GM19397 (cell line): ENCODE measurements around the gene PTHLH.

Experiments used
- ATAC-seq: cut with Tn5 transposase; IDR thresholded peaks from one replicate; pipeline ENCODE4 v1.9.1; 2021; ENCODE audit warnings: mild to moderate bottlenecking, moderate library complexity; ENCODE audit not compliant: unreplicated experiment

PTHLH gene

DNA sequence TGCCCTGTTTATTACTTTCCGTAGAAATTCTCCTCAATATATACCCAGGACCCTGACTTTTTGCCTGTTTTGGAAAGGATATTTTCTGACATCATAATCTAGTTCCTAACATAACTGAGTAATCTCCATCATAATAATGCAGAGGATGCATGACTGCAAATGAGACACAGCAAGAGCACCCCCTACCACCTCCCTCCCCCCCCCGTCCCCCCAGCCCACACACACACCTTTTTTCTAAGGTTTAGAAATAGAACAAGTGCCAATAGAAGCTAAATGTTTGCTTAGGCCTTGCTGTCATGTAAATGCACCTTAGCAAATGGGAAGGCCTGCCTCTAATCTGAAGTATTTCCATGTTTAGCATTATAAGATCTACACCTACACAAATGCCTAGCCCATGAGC, at the start of gene PTHLH:
TSS of gene PTHLH (minus strand) at position 13 of the 400 bp plus-strand sequence. CDS start 3,239 bp downstream, outside the sequence.
- no peak for ATAC-seq

DNA sequence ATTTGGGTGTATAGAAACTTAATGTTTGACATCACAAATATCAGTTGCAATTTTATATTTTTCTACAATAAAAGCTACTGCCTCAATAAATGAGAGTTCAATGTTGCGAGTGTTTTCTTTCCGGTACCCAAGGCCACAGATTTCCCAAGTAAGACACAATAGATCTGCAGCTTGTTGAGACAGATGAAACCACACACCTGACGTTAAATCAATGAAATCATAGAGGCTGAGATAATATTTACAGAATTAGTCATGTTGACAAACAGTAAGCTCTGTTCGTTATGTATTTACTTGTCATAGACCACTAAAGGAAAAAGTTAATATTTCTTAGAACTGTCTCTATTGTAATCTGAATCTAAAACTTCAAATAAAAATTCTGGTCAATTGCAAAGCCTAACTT, 49.2 kb upstream of the PTHLH start:
- ATAC-seq = no peak

DNA sequence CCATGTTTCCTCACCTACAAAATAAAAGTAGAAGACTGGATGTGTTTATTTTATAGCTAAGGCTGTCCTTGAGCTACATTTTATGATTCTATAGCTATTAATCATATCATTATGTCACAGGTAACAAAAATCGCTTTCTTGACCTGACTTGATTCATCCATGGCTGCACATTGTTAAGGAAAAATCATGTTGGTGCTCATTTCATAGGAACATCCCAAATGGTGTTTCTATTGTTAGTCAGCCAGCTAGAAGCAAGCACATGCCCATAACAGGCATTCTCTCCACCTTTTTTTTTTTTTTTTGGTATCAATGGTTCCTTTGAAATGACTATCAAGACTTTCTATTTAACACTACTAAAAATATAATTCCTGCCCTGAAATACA, 45.3 kb upstream of the PTHLH start:
- no peak for ATAC-seq

DNA sequence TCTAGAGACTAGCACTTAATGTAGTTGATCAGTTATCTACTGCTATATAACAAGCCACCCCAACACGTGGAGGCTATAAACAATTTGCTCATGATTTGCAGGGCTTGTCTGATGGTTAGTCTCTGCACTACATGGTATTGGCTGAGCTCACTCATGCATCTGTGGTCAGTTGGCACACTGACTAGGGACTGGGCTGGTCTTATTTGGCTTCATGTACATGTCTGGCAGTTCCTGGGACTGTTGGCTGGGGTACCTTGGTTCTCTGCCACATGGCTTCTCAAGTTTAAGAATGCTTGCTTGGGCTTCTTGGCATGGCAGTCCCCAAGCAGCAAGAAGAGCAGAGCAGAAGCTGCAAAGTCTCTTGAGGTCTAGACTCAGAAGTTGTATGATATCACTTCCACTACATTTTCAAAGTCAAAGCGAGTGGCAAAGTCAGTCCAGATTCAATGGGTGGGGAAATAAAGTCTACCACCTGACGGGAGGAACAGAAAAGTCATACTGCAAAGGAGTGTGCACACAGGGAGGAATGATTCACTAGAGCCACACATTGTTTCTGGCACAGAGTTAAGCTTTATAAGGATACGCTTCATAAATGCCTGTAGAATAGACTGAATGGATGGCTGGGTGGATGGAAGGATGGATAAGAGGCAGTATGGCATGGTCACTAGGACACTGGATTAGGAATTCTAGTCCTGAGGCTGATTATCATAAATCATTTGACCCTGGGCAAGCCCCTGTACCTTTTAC, 44.8 kb upstream of the PTHLH start:
- ATAC-seq = no peak

DNA sequence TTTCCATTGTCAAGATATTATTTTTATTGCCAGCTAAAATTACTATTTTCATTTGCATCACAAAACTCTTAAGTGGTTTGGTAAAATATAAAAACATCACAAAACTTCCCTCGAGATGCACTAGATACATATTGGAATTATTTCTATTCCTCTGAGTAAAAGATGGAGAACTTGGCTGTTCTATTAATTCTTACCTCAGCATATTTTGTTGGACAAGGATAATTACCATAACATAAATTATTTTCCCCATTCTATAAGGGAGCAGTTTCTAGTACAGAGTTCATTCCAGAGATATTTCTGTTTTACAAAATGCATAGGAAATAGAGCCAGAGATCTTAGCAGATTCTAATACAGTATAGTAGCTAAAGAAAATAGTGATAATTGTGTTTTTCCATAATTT, 42.6 kb upstream of the PTHLH start:
- no peak for ATAC-seq

DNA sequence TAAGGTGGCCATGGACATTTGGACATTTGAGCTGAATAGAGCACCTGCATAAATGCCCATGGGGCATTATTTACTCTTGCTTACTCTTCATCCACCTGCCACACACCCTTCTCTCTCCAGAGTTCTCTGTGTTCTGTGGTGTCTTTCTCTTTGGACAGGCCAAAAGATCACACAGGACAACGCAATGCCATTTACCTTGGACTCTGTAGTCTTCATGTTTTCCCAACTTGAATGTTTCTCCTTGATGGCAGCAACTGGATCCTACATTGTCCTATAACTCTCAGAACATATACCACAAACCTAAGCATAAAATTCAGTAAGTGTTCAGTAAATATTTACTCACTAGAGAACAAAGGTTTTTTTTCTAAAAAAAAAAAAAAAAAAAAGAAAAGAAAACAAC, 41.7 kb upstream of the PTHLH start:
- ATAC-seq = no peak

DNA sequence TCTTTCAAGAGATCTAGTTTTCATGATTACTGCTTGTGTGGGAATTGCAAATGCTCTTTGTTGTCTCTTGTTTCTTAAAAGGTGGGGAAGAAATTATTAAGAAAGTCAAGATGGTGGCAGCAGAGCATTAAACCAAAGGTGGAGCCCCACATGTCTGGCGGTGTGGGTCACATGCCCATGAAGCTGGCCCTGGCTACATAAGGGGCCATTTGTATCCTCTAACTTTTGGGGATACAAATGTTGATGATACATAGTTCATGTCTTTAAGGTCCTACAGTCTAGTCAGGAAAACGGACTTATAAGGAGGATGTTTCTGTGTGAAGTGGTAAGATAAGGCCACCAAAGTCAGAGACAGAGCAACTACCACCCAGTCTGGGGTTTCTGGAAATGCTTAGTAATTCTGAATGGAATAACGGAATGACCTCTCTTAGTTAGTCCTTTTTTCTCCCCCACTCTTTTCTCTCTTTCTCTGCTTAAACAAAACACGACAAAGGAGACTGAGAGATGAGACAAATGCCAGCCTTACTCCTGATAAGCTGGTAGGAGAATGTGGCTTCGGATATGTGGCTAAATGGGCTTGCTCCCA, 39.9 kb upstream of the PTHLH start:
- ATAC-seq = no peak

DNA sequence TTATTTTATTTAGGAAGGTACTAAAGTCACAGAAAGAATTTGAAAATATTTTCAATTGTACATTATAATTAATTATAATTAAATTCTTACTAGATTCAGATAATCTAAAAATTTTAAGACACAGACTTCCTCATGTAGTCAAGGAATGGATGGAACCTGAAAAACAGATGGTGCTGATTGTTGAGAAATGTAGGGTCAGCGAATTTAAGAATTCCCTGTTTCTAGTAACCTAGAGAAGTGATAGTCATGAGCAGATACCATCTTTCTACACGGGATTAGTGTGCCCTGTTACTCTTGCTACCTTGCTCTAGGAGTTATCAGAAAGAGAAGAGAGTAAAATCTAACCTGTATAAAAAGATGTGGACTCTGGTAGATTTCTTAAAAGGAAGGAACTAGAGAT, 37.5 kb upstream of the PTHLH start:
- ATAC-seq = no peak

DNA sequence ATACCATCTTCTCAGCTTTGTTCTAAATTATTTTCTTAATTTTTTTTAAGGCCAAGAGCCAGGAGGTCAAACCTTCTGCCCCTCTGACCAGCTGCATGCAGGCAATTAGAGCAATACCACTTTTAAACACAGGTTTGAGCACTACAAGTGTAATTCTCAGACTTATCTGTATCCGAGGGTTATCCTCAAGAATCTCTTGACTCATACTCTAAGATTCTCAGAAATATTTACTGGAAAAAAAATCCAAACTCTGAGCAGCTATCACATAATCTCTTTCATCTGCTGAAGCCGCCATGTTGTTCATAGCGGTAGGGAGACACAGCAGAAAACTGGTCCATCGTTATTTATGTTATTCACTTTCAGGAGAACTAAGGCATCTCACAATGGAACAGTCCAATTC, 27.4 kb upstream of the PTHLH start:
- no peak for ATAC-seq

DNA sequence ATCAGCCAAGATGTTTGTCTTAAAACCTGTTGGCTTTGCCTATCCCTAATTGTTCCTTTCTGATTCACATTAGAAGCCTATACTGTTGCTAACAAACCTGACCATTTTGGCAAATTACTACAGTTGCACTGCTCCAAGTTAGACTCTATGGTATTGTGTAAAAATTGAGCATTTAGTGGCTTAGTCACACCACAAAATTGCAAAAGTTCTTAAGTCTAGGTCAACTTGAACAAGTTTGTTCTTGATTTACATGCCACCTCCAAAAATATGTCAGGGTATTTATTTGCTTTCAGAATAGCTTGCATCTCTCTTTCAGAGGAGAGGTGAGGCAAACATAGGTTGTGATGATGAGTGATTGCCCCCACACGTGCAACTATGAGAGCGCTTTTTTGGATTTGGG, 27.0 kb upstream of the PTHLH start:
- ATAC-seq = no peak

DNA sequence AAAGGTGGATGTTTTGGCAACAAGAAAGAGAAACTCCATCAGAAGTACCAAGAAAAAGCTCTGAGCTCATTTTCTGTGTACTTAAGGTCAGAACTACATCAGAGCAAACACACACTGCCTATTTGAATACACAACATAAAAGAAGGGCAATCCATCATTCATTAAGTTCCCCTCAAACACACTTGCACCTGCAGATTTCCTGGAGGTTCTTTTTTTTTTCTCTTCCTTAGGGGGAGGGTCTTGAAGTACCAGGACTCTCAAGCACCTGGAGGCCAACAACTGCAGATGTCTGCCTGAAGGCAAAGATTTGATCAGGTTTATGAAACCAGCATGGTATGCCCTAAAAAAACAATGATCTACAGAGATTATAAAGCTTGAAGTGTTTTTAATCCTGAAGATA, 26.1 kb upstream of the PTHLH start:
- ATAC-seq = no peak

DNA sequence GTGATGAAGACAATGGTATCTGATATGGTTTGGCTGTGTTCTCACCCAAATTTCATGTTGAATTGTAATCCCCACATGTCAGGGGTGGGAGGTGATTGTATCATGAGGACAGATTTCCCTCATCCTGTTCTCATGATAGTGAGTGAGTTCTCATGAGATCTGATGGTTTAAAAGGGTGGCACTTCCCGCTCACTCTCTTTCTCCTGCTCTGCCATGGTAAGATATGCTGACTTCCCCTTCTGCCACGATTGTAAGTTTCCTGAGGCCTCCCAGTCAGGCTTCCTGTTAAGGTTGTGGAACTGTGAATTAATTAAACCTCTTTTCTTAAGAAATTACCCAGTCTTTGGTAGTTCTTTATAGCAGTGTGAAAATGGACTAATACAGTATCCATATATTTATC, 25.6 kb upstream of the PTHLH start:
- ATAC-seq = no peak

DNA sequence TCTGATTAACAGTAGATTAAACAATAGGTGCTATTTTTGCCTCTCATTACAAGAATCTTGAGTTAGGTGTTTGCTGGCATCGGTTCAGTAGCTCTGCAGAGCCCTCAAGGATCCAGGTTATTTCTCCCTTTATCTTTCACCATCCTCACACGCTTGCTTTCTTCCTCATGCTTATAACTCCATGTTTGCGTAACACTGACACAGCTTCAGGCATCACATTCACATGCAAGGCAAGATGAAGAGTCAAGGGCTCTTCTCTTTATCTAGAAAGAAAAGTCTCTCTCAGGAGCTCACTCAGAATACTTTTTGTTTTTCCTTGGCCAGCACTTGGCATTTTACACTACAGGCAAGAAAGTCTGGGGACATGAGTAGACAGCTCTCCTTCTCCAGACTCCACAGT, 24.2 kb upstream of the PTHLH start:
- no peak for ATAC-seq

DNA sequence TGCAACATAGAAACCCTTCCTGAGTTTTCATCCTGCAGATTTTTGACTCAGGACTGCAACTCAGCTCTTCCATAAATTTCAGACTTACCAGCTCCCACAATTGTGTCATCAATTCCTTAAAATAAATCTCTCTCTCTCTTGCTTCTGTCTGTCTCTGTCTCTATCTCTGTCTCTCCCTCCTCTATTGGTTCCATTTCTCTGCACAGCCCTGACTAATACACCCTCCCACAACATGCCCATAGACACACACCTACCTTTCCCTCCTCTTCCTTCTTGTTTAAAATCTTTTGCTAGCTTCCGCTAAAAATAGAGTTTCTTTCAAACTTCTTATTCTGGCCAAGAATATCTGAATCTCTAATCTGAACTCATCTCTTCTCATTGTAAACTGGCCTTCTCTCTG, 22.9 kb upstream of the PTHLH start:
- ATAC-seq = no peak

DNA sequence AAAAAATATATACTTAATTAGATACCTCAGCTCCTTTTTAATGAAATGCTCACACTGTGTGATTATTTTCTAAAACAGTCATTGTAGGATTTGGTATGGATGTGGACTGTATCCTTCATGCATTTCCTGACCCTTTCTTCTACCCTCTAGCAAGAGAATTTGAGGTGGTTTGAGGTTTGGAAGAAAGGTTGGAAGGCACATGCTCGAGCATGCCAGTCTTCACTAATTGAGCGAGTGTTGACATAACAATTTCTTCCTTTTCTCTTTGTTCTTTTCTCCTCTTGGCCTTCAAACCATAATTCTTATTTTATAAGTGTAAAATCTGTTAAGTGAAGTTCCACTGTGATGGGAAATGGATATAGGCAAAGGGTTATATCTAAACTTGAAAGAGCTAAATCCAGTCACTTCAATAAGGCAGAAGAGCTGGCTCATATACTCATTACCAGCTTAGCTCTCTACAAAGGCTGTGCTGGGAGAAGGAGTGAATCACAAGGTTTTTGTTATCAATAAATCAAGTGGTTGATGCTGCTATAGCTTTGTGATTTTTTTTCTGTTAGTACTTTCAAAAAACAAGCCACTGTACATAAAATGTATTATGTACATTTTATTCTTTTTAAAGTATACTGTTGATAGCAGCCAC, 16.2 kb upstream of the PTHLH start:
- no peak for ATAC-seq

DNA sequence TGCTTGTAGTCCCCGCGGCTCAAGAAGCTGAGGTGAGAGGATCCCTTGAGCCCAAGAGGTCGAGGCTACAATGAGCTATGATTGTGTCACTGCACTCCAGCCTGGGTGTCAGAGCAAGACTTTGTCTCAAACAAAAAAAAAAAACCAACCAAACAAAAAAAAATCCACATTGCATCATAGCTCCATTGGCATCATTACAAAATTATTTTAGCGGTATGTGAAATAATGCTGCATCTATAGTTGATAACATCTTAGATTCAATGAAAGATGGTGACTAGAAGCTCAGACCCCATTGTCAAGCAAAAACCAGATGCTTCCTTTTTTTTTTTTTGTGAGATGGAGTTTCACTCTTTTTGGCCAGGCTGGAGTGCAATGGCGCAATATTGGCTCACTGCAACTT, 14.8 kb upstream of the PTHLH start:
- ATAC-seq = no peak

DNA sequence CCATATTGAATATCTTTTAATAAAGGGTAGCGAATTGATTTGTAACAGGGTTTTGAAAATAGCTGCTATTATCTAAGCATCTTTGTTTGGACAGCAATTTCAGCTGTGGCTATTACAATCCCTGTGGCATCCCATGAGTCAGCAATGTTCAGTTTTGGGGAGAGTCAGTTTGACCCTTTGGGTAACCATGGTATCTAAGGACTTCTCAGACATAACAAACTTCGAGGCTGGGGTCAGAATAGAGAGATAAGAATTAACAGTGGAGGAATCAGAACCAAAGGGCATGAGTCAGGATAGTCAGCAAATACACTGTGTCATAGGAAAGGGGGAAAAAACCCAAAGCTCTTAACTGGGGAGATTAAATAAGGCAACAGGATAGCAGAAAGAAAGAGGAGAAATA, 11.7 kb upstream of the PTHLH start:
- ATAC-seq = no peak

DNA sequence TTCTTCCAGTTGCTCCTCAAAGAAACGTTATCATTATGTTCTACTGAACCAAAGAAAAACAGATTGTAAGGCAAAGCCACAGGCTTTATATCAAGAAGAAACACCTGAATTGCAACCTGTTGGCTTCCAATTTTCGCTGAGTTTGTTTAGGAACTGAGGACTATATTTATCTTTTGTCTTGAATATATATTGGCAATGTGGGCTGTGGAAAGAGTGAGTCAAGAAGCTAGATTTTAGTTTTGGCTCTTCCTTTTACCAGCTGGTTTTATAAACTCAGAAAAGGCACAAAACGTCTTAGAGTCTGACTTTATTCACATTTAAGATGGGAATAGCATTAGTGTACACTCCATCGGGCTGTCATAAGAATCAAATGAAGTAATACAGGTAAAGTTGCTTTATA, 10.4 kb upstream of the PTHLH start:
- no peak for ATAC-seq

DNA sequence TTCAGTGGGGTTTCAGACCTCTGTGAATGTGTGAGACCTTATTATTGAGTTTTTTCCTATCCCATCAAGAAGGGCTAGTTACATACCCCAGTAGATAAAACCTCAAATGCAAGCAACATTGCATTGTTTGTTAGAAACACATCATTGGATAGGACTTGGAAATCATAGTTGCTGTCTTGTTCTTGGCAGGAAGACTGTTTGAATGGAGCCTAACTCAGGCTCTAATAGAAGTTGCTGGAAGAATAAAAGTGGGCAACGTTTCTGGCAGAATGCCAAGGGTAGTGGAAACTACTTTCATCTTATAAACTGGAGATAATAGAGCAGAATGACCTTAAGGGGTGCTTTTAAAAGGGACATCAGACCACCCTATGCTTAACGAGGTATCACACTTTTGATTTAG, 9.9 kb upstream of the PTHLH start:
- no peak for ATAC-seq

DNA sequence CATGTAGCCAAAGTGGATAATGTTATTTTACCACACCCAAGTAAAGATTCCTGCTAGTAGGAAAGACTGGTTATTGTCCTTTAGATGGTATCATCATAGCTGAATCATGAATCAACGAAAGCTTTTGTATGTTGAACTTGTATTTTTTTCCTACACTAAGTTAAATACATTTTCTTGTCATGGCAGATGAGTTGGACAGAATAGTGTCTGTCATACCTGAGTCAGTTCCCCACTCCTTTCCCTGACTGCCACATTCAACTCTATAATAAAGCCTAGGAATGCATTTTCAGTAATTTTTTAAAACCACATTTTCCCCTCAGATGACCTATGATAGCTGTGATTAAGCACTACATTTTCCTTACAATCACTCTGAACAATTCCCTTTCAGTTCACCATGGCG, 9.3 kb upstream of the PTHLH start:
- ATAC-seq = no peak

DNA sequence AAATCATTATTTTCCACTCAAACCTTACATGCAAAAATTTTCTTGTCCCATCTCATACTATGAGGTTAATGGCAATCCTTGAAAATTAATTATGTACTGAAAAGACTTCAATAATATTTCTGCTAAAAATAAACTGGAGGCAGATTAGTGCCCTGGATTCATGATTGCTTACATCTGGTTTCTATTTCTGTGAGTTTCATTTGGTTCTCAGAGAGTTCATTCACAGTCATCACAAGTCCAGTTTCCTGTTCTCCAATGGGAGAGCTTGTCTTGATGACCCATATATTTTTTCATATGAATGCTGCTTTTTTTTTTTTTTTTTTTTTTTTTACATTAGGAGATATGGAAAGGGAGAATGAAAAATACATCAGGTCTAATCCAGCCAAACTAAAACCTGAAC, 6.6 kb upstream of the PTHLH start:
- no peak for ATAC-seq
